Activated CD8-positive, alpha-beta memory T cell treated with anti-CD3 and anti-CD28 coated beads, Interleukin-2, amount 50 U/mL, for 1 hour (primary cell): ENCODE data around the gene TLDC2.

ENCODE experiments used
- DNase-seq: peaks from one replicate; pipeline ENCODE4 v3.0.0-alpha.2; 2020; ENCODE audit errors: extremely low read depth

Gene TLDC2

GRCh38 chr20:36849333-36850065, 26.4 kb upstream of the TLDC2 start:
- no peak for DNase-seq

- no peak for DNase-seq
These were observed 25.2 kb upstream of the TLDC2 start for GRCh38 chr20:36850759-36851158.

GRCh38 chr20:36851490-36851889, 24.4 kb upstream of the TLDC2 start:
- no peak for DNase-seq

- DNase-seq, result no peak
These were observed 23.8 kb upstream of the TLDC2 start for GRCh38 chr20:36852187-36852586.

GRCh38 chr20:36854348-36855240, 21.3 kb upstream of the TLDC2 start:
- DNase-seq, result no peak

- no peak for DNase-seq
These were observed 20.7 kb upstream of the TLDC2 start for GRCh38 chr20:36855241-36855657.

- no peak for DNase-seq
These were observed 19.7 kb upstream of the TLDC2 start for GRCh38 chr20:36856195-36856594.

GRCh38 chr20:36856691-36857635, 19.0 kb upstream of the TLDC2 start:
- no peak for DNase-seq

- DNase-seq, result no peak
These were observed 16.7 kb upstream of the TLDC2 start for GRCh38 chr20:36859282-36859555.

GRCh38 chr20:36859700-36860330, 16.1 kb upstream of the TLDC2 start:
- DNase-seq, result no peak

GRCh38 chr20:36860339-36860738, 15.6 kb upstream of the TLDC2 start:
- DNase-seq, result no peak

GRCh38 chr20:36860811-36861624, 14.9 kb upstream of the TLDC2 start:
- DNase-seq, result no peak

GRCh38 chr20:36861625-36861874, 14.4 kb upstream of the TLDC2 start:
- no peak for DNase-seq

- no peak for DNase-seq
These were observed 13.8 kb upstream of the TLDC2 start for GRCh38 chr20:36861875-36862801.

- no peak for DNase-seq
These were observed 12.9 kb upstream of the TLDC2 start for GRCh38 chr20:36862857-36863668.

- DNase-seq, result no peak
These were observed 10.7 kb upstream of the TLDC2 start for GRCh38 chr20:36865076-36865860.

- DNase-seq, result no peak
These were observed 10.1 kb upstream of the TLDC2 start for GRCh38 chr20:36865861-36866149.

GRCh38 chr20:36866164-36866563, 9.8 kb upstream of the TLDC2 start:
- DNase-seq, result no peak
